Left lung (tissue), 10 donors: Measurements from ENCODE around the gene PRDX3. TPM values are rescaled to one million over a fixed set of nuclear protein-coding genes. Genes with fewer than 3 reads are reported as not detected.
"Not testable (repeated sequence)": the region's sequence is repeated elsewhere in the genome, so short reads cannot be mapped to it uniquely, and the experiment has no call there.

Experiments
- ATAC-seq: fragments of 200-7000 bp; cut with Tn5 transposase; one replicate; pipeline ENCODE4 v1.9.1; 2020; ENCODE audit warnings: moderate library complexity
- DNase-seq, 4 donors: peaks; one replicate each; pipeline ENCODE4 v3.0.0-alpha.2; 2013 to 2020
- H3K27ac ChIP-seq, 2 donors: fragments of 200-600 bp; sonication (generic) in 1 of 2; one replicate each; pipeline versions ENCODE4 v1.5.0 to v1.8.0; 2020 to 2021
- H3K27me3 ChIP-seq, 2 donors: fragments of 200-600 bp; sonication (generic) in 1 of 2; one replicate each; pipeline versions ENCODE4 v1.5.0 to v1.8.0; 2020 to 2021
- H3K36me3 ChIP-seq, 2 donors: fragments of 200-600 bp; sonication (generic) in 1 of 2; one replicate each; pipeline versions ENCODE4 v1.5.0 to v1.8.0; 2020 to 2021
- H3K4me1 ChIP-seq, 2 donors: fragments of 200-600 bp; one replicate each; pipeline ENCODE4 v1.8.0; 2021
- H3K4me3 ChIP-seq, 2 donors: fragments of 200-600 bp; sonication (generic) in 1 of 2; one replicate each; pipeline versions ENCODE4 v1.5.0 to v1.8.0; 2020 to 2021; ENCODE audit warnings: mild to moderate bottlenecking in 1 of 2
- H3K9me3 ChIP-seq, 2 donors: fragments of 200-600 bp; sonication (generic) in 1 of 2; one replicate each; pipeline versions ENCODE4 v1.5.0 to v1.8.0; 2020 to 2021
- CTCF ChIP-seq, 2 donors: fragments of 200-600 bp; sonication (generic) in 1 of 2; IDR thresholded peaks; one replicate each; pipeline versions ENCODE4 v1.5.0 to v1.8.0; 2021; ENCODE audit warnings: antibody characterized with exemption in 2 of 2
- intact Hi-C, 2 donors: fragments of 100-400 bp; cut with DNase I; formaldehyde crosslinking; loops; one replicate each; pipeline versions ENCODE4 v1.11.2 to v1.14.2; 2022
- polyA plus RNA-seq, 6 donors: library from polyadenylated mRNA; unstranded; fragments of 120-200 nt; gene quantifications; one replicate each; pipeline ENCODE4 v1.2.1, GENCODE V29; 2013; ENCODE audit not compliant: insufficient read length in 6 of 6
- total RNA-seq, 2 donors: library from RNA; stranded (reverse); fragmentation: NEBNext Ultra II Directional; extraction: Animal tissue kit (Norgen Biotek cat#: 25700); gene quantifications; one replicate each; pipeline ENCODE4 v1.2.1, GENCODE V29; 2021
- donor health status: DM: no; HTN: yes; CAD: no.
- donor health status: DM: no; HTN: no; CAD: no.

The PRDX3 gene
- total and polyA plus RNA-seq, 8 donors: 122 to 209 (median 183) TPM

- Histone ChIP-seq H3K9me3 (no peaks in the 10 kb centered on the region), H3K4me1 (peaks cover 3 to 24% of the 10 kb centered on the region in 2 donors), H3K27ac (no peak overlapping the region), H3K4me3 (no peak overlapping the region), H3K27me3 (no peaks in the 10 kb centered on the region), H3K36me3 (peaks cover 0 to 52% of the 10 kb centered on the region in 2 donors)
- DNase-seq: no peak
- intact Hi-C loops: no loop called here
- no peak for ATAC-seq
- no peak for TF ChIP-seq CTCF (IDR thresholded peaks at IDR 0.05)
These were observed 16.7 kb downstream of the PRDX3 start for GRCh38 chr10:119161680-119162451.

GRCh38 chr10:119159332-119159731 is 19.3 kb downstream of the PRDX3 start:
- intact Hi-C loops: no loop called here
- no peak for TF ChIP-seq CTCF (IDR thresholded peaks at IDR 0.05)
- peaks cover 0 to 77% of the 10 kb centered on the region in 2 donors for H3K36me3 ChIP-seq
- H3K9me3 ChIP-seq: no peaks in the 10 kb centered on the region
- no peaks in the 10 kb centered on the region for H3K27me3 ChIP-seq
- no peak overlapping the region for H3K4me3 ChIP-seq
- DNase-seq (no peak), ATAC-seq (no peak)
- H3K4me1 ChIP-seq: peaks cover 0 to 2% of the 10 kb centered on the region in 2 donors
- no peak overlapping the region for H3K27ac ChIP-seq

- ATAC-seq (no peak), DNase-seq (no peak)
- H3K4me1 ChIP-seq: no peaks in the 10 kb centered on the region
- no peak overlapping the region for H3K27ac ChIP-seq
- TF ChIP-seq CTCF (IDR thresholded peaks at IDR 0.05): no peak
- no peak overlapping the region for H3K4me3 ChIP-seq
- H3K27me3 ChIP-seq: no peaks in the 10 kb centered on the region
- intact Hi-C loops: no loop called here
- peaks cover 0 to 99% of the 10 kb centered on the region in 2 donors for H3K36me3 ChIP-seq
- H3K9me3 ChIP-seq: no peaks in the 10 kb centered on the region
These were observed 25.0 kb downstream of the PRDX3 start for GRCh38 chr10:119153661-119154060.

- H3K9me3 ChIP-seq: no peaks in the 10 kb centered on the region
- no peaks in the 10 kb centered on the region for H3K27me3 ChIP-seq
- H3K36me3 ChIP-seq: peaks cover 0 to 99% of the 10 kb centered on the region in 2 donors
- no peak for TF ChIP-seq CTCF (IDR thresholded peaks at IDR 0.05)
- intact Hi-C loops: no loop called here
- ATAC-seq: no peak
- H3K4me3 ChIP-seq: no peak overlapping the region
- H3K27ac ChIP-seq: no peak overlapping the region
- no peak for DNase-seq
- no peaks in the 10 kb centered on the region for H3K4me1 ChIP-seq
These were observed 25.6 kb downstream of the PRDX3 start for GRCh38 chr10:119153041-119153440.

GRCh38 chr10:119151601-119152000 is 27.0 kb downstream of the PRDX3 start:
- H3K27me3 ChIP-seq, intact Hi-C loops, H3K4me3 ChIP-seq, ATAC-seq, DNase-seq, H3K4me1 ChIP-seq, H3K9me3 ChIP-seq, H3K27ac ChIP-seq: not testable (repeated sequence)
- H3K36me3 ChIP-seq: peaks cover 0 to 100% of the 10 kb centered on the region in 2 donors

- DNase-seq: no peak
- H3K27ac ChIP-seq: no peak overlapping the region
- no peaks in the 10 kb centered on the region for H3K9me3 ChIP-seq
- no peaks in the 10 kb centered on the region for H3K4me1 ChIP-seq
- intact Hi-C loops: no loop called here
- no peak overlapping the region for H3K4me3 ChIP-seq
- TF ChIP-seq CTCF (IDR thresholded peaks at IDR 0.05): no peak
- ATAC-seq: no peak
- peaks cover 0 to 96% of the 10 kb centered on the region in 2 donors for H3K36me3 ChIP-seq
- no peaks in the 10 kb centered on the region for H3K27me3 ChIP-seq
These were observed 28.9 kb downstream of the PRDX3 start for GRCh38 chr10:119149729-119150128.
